Measurements from ENCODE around the gene BFSP1.

Gene BFSP1

GRCh38 chr20:17470521-17470920, 60.7 kb downstream of the BFSP1 start:
- TF ChIP-seq CTCF (IDR thresholded peaks at IDR 0.05; ENCODE audit: extremely low read depth, insufficient read depth, missing control alignments): no peak
- in situ Hi-C loops (cut with MboI; ENCODE audit: low pct_unique_long_range_greater_than_20kb, low sequenced_read_pairs, unreplicated experiment): no loop called here
- no peak for DNase-seq (ENCODE audit: low spot score)

- in situ Hi-C loops (cut with MboI; ENCODE audit: low pct_unique_long_range_greater_than_20kb, low sequenced_read_pairs, unreplicated experiment): no loop called here
- no peak for DNase-seq (ENCODE audit: low spot score)
- TF ChIP-seq CTCF (IDR thresholded peaks at IDR 0.05; ENCODE audit: extremely low read depth, insufficient read depth, missing control alignments): no peak
Observed at GRCh38 chr20:17469246-17470030, 61.7 kb downstream of the BFSP1 start.

- in situ Hi-C loops (cut with MboI; ENCODE audit: low pct_unique_long_range_greater_than_20kb, low sequenced_read_pairs, unreplicated experiment): no loop called here
Observed at GRCh38 chr20:17468073-17468840, 62.9 kb downstream of the BFSP1 start.

GRCh38 chr20:17467120-17467655, 64.0 kb downstream of the BFSP1 start:
- no peak for TF ChIP-seq CTCF (IDR thresholded peaks at IDR 0.05; ENCODE audit: extremely low read depth, insufficient read depth, missing control alignments)
- DNase-seq (ENCODE audit: low spot score): no peak
- in situ Hi-C loops (cut with MboI; ENCODE audit: low pct_unique_long_range_greater_than_20kb, low sequenced_read_pairs, unreplicated experiment): no loop called here

More at GRCh38 chr20:17468073-17468840, 62.9 kb downstream of the BFSP1 start:
- DNase-seq (ENCODE audit: low spot score): no peak
- TF ChIP-seq CTCF (IDR thresholded peaks at IDR 0.05; ENCODE audit: extremely low read depth, insufficient read depth, missing control alignments): no peak

GRCh38 chr20:17466641-17467040, 64.5 kb downstream of the BFSP1 start:
- DNase-seq (ENCODE audit: low spot score): no peak
- in situ Hi-C loops (cut with MboI; ENCODE audit: low pct_unique_long_range_greater_than_20kb, low sequenced_read_pairs, unreplicated experiment): no loop called here
- no peak for TF ChIP-seq CTCF (IDR thresholded peaks at IDR 0.05; ENCODE audit: extremely low read depth, insufficient read depth, missing control alignments)

GRCh38 chr20:17465236-17465635, 65.9 kb downstream of the BFSP1 start:
- TF ChIP-seq CTCF (IDR thresholded peaks at IDR 0.05; ENCODE audit: extremely low read depth, insufficient read depth, missing control alignments): no peak
- DNase-seq (ENCODE audit: low spot score): no peak
- in situ Hi-C loops (cut with MboI; ENCODE audit: low pct_unique_long_range_greater_than_20kb, low sequenced_read_pairs, unreplicated experiment): no loop called here
